D341Med (cell line): ENCODE data around the gene SHPK.
"Not testable (repeated sequence)": the region's sequence is repeated elsewhere in the genome, so short reads cannot be mapped to it uniquely, and the experiment has no call there.

Experiments used
- DNase-seq: peaks from one replicate; pipeline ENCODE4 v3.0.0; 2012; ENCODE audit warnings: low spot score

SHPK gene

DNA sequence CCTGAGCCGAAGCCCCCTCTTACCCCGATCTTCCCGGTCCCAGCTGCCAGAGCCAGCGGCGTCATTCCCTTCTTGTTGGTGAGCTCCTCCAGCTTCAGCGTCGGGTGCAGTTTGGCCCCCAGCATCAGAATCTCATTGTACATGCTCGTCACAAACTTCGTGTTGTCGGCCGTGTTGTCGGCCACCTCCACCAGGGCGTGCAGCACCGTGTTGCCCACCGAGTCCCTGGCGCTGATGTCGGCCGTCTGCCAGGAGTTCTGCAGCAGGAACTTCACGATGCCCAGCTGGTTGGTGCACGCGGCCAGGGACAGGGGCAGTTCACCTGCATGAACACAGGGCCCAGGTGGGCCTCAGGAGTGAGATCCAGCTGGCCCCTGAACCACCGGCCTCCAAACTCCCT is 46.3 kb downstream of the SHPK start:
- DNase-seq = no peak

DNA sequence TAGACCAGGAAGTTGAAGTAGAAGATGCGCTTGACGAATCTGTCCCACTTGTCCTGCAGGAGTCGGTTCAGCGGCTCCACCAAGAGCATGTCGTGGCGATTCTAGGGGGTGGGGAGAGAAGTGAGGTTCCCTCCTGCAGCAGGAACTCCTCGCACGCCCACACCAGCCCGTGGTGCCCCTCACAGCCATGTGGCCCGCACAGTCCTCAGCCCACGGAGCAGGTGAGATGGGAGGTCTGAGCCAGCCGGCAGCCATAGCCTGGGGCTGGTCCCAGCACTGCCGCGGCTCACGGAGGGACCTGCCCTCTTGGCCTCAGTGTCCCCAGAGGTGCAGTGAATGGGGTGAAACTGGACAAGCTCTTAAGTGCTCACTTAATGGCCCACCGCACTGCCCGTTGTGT is 50.2 kb downstream of the SHPK start:
- DNase-seq = no peak

DNA sequence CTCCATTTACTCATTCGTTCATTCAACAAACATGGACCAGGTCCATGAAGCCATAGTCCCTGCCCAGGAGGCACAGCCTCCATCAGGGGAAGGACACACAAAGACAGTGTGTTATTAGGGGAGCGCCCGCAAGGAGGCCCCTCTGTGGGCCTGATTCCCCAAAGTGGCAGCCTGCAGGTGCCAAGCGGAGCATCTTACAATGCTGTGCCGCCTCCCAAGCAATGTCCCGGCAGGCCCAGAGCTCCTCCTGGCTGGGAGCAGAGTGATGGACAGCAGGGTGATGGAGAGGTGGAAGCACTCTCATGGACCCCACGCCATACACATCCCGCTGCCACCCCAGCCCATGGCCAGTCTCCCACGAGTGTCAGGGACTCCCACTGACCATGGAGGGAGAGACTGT is 52.6 kb downstream of the SHPK start:
- DNase-seq = no peak

DNA sequence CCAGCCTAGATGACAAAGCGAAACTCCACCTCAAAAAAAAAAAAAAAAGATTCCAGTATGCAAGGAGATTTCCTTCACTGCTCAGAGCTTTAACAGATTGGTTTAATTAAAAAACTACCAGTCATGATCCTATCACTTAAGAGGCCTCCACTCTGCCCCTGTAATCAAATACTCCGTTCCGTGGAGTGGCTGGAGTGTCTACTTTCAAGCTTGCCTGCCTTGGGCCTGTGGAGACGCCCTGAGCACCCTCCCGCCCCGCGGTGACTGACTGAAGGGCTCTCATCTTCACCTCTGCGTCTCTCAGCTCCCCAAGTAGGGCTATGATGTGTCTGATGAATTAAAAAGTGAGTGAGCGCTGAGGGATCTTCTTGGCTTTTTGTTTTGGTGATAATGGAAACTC is 53.1 kb downstream of the SHPK start:
- no peak for DNase-seq

DNA sequence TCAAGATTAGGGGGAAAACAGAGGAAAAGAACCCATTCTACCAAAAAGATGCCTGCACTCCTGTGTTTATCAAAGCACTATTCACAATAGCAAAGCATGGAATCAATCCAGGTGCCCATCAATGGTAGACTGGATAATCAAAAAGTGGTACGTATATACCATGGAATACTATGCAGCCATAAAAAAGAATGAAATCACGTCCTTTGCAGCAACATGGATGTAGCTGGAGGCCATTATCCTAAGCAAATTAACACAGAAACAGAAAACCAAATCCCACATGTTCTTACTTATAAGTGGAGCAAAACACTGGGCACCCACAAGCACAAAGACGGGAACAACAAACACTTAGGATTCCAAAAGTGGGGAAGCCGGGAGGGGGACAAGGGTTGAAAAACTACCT is 57.4 kb downstream of the SHPK start:
- not testable (repeated sequence) for DNase-seq

DNA sequence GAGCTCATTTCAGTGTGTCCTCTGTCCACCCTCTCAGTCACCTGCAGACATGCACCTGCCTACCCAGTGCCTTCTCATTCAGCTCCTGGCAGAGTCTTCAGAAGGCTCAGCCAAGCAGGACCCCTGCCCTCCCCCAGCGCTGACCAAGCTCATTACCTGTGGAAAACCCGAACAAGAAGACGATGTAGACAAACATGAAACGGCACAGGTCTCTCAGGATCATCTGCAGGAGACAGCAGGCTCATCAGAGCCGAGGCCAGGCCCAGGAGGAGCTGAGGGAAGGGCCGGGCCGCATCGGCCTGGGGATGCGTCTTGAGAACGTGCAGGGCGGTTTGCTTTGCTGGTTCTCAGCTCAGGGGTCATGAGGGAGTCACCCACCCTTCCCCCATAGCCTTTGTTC is 59.1 kb downstream of the SHPK start:
- no peak for DNase-seq

DNA sequence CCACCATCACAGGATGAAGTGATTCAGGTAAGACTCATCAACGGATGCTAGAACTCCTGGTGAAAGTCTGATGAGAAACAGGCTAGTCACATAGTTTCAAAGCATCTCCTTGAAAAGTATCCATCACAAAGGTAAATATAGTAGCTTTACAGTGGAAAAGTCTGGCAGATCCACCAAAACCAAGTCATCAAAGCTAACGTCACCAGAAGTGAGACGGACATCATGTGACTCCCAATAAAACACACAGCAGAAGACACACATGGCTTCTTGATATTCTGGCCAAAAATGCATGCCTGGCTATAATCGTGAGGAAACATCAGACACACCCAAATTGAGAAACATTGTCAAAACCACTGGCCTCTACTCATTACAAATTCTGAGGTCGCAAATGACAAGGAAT is 60.5 kb downstream of the SHPK start:
- DNase-seq = no peak

DNA sequence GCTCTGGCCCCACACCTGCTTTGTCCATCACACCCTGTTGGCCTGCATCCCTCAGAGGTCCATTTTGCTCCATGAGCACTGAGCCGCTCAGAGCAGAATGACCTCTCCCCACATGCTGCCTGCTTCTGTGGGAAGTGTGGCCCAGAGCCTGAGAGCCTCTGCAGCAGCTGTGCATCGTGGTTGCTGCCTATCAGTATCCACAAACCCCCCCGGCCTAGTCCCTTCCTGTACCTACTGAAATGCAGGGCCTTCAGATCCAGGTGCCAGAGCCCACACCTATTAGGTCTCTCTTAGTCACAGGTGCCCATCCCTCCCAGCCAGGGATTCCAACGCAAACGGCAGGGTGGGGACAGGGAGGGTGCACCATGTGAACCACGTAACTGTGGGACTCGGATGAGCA is 61.8 kb downstream of the SHPK start:
- DNase-seq = no peak

DNA sequence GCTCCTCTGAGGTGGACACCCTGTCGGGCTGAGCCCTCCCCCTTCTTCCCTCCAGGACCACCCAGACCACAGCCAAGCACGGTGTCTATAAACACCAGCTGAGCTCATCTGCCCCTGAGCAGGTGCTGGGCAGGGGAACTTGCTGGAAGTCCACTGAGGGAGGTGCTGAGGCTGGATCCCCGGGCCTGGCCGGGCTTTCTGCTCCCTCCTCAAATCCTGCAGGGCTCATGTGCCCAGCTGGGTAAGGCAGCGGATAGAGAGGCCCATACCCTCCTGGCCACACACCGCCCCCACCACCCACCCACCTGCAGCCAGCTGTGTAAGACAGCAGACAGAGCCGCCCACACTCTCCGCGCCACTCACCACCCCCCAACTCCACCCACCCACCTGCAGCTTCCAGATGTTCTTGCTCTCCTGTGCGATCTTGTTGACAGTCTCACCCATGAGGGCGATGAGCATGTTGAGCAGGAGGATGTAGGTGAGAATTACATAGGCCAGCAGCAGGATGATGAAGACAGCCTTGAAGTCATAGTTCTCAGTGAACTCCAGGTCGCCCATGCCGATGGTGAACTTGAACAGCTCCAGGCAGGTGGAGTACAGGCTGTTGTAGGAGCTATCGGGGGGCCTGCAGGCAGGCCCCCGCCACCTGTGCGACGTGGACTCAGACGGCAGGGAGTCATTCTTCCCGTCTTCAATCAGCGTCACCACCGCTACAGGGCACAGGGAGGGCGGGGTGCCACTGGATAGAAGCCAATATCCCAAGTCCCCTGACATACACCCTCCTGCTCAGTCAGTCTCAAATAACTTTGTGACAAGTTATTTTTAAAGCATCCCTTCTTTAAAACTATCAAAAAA is 62.6 kb downstream of the SHPK start:
- no peak for DNase-seq

DNA sequence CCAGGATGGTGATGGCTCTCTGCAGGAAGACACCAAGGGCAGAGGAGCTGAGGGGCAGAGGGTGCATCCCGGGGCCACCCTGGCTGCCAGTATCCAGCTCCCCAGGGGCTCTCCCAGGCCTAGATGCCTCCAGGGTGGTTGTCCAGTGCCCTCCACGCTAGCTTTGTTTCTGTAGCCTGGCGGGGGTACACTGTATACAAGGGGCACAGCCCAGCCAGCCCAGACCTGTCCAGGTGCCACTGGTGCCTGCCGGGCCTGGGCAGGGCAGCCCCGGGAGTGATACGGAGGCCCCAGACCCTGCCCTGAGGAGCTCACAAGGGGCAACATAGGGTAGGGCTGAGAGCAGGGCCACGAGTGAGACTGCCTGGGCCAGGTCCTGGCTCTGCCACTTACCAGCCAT is 63.8 kb downstream of the SHPK start:
- no peak for DNase-seq

DNA sequence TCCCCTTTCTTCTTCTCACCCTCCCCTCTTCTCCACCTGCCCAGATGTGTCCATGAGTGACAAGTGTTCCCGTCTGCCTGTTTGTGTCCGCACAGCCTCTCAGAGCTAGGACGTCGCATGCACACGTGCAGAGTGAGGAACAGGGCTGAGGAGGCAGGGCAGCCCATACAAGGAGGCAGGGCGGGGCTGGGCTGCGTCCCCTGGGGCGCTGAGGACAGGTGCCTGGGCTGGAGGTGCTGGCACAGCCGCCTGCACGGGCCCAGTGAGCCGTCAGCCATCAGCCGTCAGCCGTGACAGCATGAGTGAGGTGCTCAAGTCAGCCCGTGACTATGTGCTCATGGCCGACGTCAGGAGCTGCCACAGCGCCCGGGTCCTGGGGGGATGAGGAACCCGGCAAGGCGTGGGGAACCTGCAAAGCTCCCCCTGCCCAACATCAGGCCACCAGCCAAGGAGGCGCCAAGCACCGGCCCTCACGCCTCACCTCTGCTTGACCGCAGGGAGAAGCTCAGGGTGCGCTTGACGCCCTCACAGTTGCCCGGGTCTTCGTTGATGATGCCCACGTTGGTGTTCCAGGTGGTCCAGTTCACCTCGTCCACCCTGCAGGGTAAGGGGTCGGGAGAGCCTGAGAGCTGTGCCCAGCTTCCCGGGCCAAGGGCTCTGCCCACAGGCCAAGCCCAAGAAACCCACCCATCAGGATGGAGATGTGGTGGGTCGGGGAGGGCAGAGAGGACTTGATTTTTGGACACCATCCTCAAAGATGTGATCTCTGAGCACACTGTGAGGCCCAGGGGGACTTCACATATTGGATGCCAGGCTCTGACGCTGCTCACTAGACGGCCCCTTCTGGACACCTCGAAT is 64.8 kb downstream of the SHPK start:
- DNase-seq = no peak

DNA sequence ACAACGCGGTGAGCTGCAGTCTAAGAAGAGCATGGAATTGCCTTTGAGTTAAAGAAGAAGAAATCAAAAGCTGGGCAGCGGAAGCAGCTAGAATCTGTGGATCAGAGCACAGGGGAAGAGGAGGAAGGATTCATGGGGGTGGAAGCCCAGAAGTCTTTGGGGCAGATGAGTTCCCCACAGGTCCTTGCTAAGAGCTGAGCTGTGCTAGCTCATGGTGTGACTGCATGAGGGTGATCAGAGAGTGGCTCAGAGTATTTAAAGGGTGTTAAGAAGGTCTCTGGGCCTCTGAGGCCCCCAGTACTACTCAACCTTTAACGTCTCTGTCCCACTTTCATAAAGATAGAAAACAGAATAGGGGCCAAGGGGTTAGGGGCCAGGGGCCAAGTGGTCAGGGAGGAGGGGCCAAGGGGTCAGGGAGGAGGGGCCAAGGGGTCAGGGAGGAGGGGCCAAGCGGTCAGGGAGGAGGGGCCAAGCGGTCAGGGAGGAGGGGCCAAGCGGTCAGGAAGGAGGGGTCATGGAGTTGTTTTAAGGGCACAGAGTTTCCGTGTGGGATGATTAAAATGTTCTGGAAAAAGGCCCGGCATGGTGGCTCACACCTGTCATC is 66.4 kb downstream of the SHPK start:
- no peak for DNase-seq

DNA sequence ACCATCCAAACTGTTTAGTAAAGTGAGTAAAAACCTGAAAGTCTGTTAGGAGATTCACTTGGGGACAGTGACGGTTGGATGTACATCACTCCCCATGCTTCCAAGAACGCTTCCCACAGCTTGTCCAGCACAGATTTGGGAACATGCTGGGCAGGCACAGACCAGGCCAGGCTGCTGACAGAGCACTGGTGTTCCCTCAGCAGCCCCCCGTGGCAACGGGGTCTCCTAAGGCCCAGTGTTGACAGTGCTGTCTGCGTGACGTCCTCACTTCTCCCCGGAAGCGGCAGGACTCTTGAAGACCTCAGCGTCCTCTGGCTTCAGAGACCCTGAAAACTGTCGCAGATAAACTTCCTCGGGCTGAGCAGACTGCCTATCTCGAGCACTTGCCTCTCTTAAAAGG is 69.5 kb downstream of the SHPK start:
- no peak for DNase-seq

DNA sequence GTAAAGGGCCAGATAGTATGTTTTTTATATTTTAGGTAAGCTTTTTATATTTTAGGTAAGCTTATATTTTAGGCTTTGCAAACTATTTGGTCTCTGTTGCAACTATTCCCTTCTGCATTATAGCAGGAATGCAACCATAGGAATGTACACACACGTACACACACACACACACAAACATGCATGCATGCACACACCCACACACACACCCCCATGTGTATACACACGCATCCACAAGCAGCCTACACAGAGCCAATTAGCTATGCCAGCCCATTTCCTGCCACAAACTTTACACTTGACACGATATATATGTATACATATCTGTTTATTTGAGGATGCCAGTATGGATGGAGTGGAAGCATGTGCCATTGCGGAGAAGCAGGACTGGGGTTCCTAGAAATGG is 70.9 kb downstream of the SHPK start:
- DNase-seq = no peak

DNA sequence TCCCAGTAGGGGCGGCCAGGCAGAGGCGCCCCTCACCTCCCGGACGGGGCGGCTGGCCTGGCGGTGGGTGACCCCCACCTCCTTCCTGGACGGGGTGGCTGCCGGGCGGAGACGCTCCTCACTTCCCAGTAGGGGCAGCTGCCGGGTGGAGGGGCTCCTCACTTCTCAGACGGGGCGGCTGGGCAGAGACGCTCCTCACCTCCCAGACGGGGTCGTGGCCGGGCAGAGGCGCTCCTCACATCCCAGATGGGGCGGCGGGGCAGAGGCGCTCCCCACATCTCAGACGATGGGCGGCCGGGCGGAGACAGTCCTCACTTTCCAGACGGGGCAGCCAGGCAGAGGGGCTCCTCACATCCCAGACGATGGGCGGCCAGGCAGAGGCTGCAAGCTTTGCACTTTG is 71.8 kb downstream of the SHPK start:
- DNase-seq = not testable (repeated sequence)

DNA sequence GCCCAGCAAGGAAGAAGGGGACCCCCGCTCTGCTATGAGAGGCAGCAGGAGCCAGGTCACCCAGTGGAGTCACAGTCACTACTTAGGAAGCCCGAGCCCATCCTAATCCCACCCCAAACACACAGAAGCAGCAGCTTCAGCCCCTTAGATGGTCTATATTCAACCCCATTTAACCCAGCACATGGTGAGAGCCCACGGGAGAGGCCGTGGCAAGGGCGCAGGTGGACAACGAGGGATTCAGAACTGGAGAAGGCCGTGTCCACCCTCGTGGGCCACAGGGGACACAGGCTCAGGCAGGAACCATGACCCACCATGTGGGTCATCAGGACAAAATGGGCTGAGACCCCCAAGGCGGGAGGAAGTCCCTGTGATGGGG is 76.8 kb downstream of the SHPK start:
- DNase-seq = no peak

DNA sequence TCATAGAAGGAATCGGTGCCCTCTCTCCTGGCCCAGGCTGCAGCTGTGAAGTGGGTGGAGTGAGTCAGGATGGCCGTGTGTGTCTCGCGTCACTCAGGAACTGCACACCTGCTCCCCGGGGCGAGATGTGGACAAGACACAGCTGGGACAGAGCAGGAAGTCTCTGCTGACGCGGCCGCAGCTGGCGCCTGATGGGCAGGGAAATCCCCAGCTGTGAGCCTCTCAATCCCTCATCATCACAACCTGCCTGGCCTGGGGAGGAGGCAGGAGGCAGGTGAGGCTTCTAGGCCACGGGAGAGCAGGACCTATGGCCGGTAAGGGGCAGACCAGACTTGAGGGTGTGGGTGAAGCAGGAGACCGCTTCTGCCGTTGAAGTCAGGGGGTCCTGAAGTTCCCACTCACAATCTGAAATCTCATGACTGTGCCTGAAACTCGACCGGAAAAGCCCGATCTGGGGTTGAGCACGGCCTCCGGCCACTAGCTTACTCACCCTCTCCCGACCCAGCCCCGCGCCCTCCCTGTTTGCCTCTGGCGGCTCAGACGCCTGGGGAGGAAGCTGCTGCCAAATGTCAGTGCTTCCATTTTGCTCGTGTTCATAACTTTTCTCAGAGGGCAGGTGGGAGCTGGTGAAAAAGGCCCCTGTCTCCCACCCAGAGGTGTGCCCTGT is 77.3 kb downstream of the SHPK start:
- peak; percentile 14 for DNase-seq
